A549 treated with RU486 at 1 μM for 4 hours (cell line): Measurements from ENCODE around the gene MARCHF9. TPM values are rescaled to one million over a fixed set of nuclear protein-coding genes. Genes with fewer than 3 reads are reported as not detected.

Experiments used
- total RNA-seq: library from RNA; stranded (reverse); fragments of 200-300 nt; extraction: Qiagen RNA extraction; gene quantifications from 5 replicates; pipeline ENCODE4 v1.2.3, GENCODE V29; 2022; ENCODE audit warnings: low read depth

The MARCHF9 gene
- total RNA-seq = 6.1 to 8.0 TPM (median 7.2 TPM) in 5 replicates

GRCh38 chr12:57754411-57755193 lies at the start of gene MARCHF9:
Gene MARCHF9 (plus strand): TSS chr12:57755103. CDS start chr12:57755529, 426 bp downstream.

GRCh38 chr12:57738661-57739237 lies 16.2 kb upstream of the MARCHF9 start, which contains the start of gene AGAP2:
Gene AGAP2 (minus strand): TSS chr12:57738742. CDS start chr12:57738246, 496 bp downstream.

GRCh38 chr12:57744777-57745484 lies 10.0 kb upstream of the MARCHF9 start, which contains the start of gene TSPAN31:
Gene TSPAN31 (plus strand): TSS chr12:57745039. CDS start chr12:57745155, 116 bp downstream.

GRCh38 chr12:57751788-57752667 lies 2.9 kb upstream of the MARCHF9 start, which contains the start of gene CDK4:
Gene CDK4 (minus strand): TSS chr12:57752310. CDS start chr12:57751717, 593 bp downstream.

GRCh38 chr12:57766464-57767304 lies 11.8 kb downstream of the MARCHF9 start, which contains the start of gene CYP27B1:
Gene CYP27B1 (minus strand): TSS chr12:57767078. CDS start chr12:57767041, 37 bp downstream.

GRCh38 chr12:57771873-57772428 lies 17.0 kb downstream of the MARCHF9 start, which contains the start of gene METTL1:
Gene METTL1 (minus strand): TSS chr12:57772105. CDS start chr12:57772083, 22 bp downstream.

GRCh38 chr12:57772429-57773322 lies 17.8 kb downstream of the MARCHF9 start, which contains the start of gene EEF1AKMT3:
Gene EEF1AKMT3 (plus strand): TSS chr12:57772614. CDS start chr12:57772725, 111 bp downstream.

GRCh38 chr12:57782608-57783465 lies 27.9 kb downstream of the MARCHF9 start, which contains the start of gene TSFM:
Gene TSFM (plus strand): TSS chr12:57782787. CDS start chr12:57782802, 15 bp downstream.

Other genes with a start within 250 kb of the MARCHF9 start
- gene DDIT3, start 234.6 kb upstream of the MARCHF9 start, total RNA-seq = 30.4 to 41.9 TPM (median 34.7 TPM) in 5 replicates
- 16.7 to 30.9 TPM (median 25.6 TPM) in 5 replicates for gene MBD6, start 232.3 kb upstream of the MARCHF9 start, total RNA-seq
- 114 to 168 TPM (median 120 TPM) in 5 replicates for gene DCTN2, start 207.9 kb upstream of the MARCHF9 start, total RNA-seq
- 0.14 to 0.27 TPM (median 0.24 TPM) in 5 replicates for gene KIF5A, start 205.1 kb upstream of the MARCHF9 start, total RNA-seq
- gene PIP4K2C, start 163.9 kb upstream of the MARCHF9 start, total RNA-seq = 40.8 to 44.9 TPM (median 42.5 TPM) in 5 replicates
- gene DTX3, start 150.3 kb upstream of the MARCHF9 start, total RNA-seq = 16.2 to 18.8 TPM (median 17.8 TPM) in 5 replicates
- 6.1 to 7.7 TPM (median 6.6 TPM) in 5 replicates for gene ARHGEF25, start 143.7 kb upstream of the MARCHF9 start, total RNA-seq
- 29.9 to 52.0 TPM (median 44.1 TPM) in 5 replicates for gene B4GALNT1, start 121.9 kb upstream of the MARCHF9 start, total RNA-seq
- 112 to 122 TPM (median 116 TPM) in 5 replicates for gene OS9, start 61.0 kb upstream of the MARCHF9 start, total RNA-seq
- gene AGAP2, start 16.4 kb upstream of the MARCHF9 start, total RNA-seq = 0.10 to 0.16 TPM (median 0.13 TPM) in 5 replicates
- gene TSPAN31, start 10.1 kb upstream of the MARCHF9 start, total RNA-seq = 13.2 to 21.9 TPM (median 16.0 TPM) in 5 replicates
- 253 to 299 TPM (median 268 TPM) in 5 replicates for gene CDK4, start 2.8 kb upstream of the MARCHF9 start, total RNA-seq
- gene CYP27B1, start 12.0 kb downstream of the MARCHF9 start, total RNA-seq = 0.89 to 2.8 TPM (median 2.3 TPM) in 5 replicates
- gene METTL1, start 17.0 kb downstream of the MARCHF9 start, total RNA-seq = 52.1 to 68.7 TPM (median 54.0 TPM) in 5 replicates
- 5.3 to 6.5 TPM (median 6.2 TPM) in 5 replicates for gene EEF1AKMT3, start 17.5 kb downstream of the MARCHF9 start, total RNA-seq
- gene TSFM, start 27.7 kb downstream of the MARCHF9 start, total RNA-seq = 69.3 to 81.3 TPM (median 71.5 TPM) in 5 replicates
- gene AVIL, start 63.6 kb downstream of the MARCHF9 start, total RNA-seq = 0.35 to 0.77 TPM (median 0.57 TPM) in 5 replicates
- 43.2 to 57.6 TPM (median 53.1 TPM) in 5 replicates for gene CTDSP2, start 91.6 kb downstream of the MARCHF9 start, total RNA-seq
- gene ATP23, start 186.5 kb downstream of the MARCHF9 start, total RNA-seq = 5.4 to 7.2 TPM (median 6.6 TPM) in 5 replicates